ENCODE data around the gene NUPR1. TPM values are rescaled to one million over a fixed set of nuclear protein-coding genes. Genes with fewer than 3 reads are reported as not detected.

The NUPR1 gene
- total and polyA plus RNA-seq, 2 experiments from 2014 or later: 22.3 to 321 TPM

DNA sequence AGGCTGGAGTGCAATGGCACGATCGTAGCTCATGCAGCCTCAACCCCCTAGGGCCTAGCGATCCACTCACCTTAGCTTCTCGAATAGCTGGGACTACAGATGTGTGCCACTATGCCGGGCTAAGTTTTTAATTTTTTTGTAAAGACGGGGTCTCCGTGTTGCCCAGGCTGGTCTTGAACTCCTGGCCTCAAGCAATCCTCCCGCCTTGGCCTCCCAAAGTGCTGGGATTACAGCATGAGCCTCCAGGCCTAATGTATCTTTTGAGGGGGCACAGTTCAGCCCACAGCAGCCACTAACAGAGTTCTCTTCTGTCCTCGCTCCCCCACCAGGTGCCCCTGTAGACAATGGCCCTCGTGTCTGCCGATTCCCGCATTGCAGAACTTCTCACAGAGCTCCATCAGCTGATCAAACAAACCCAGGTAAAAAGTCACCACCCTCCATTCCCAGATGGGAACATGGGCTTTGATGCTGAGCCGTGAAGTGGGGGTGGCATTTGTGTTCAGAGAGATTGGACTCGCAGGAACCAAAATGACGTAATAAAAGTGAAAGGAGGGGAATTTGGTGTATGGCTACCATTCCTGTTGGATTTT lies 42.0 kb upstream of the NUPR1 start:
- no peak for DNase-seq
- no peaks in the 10 kb centered on the region for H3K27me3 ChIP-seq (replicated peaks; ENCODE audit: insufficient read depth)
- H3F3A ChIP-seq (ENCODE audit: insufficient read depth): no peaks in the 10 kb centered on the region
- no peaks in the 10 kb centered on the region for H3K9me2 ChIP-seq (ENCODE audit: insufficient read depth)
- no peaks in the 10 kb centered on the region for H3K36me3 ChIP-seq (ENCODE audit: low read depth)
- no peaks in the 10 kb centered on the region for H3K9me3 ChIP-seq (ENCODE audit: low read depth)
- H4K20me1 ChIP-seq (ENCODE audit: insufficient read depth): no peaks in the 10 kb centered on the region
- H3K9ac ChIP-seq: no peak overlapping the region
- no peak overlapping the region for H3K27ac ChIP-seq
- in situ Hi-C loops (cut with MboI): no loop called here
- TF ChIP-seq EZH2 (IDR thresholded peaks at IDR 0.05; ENCODE audit: insufficient read depth, poor library complexity, severe bottlenecking): no peak
- TF ChIP-seq EZH2phosphoT487 (IDR thresholded peaks at IDR 0.05; ENCODE audit: insufficient read depth, low read depth): no peak
- H3K4me1 ChIP-seq (ENCODE audit: insufficient read depth): no peaks in the 10 kb centered on the region
- H3K79me2 ChIP-seq (ENCODE audit: insufficient read depth): no peaks in the 10 kb centered on the region
- no peak overlapping the region for H2AFZ ChIP-seq
- no peak overlapping the region for H3K4me2 ChIP-seq (ENCODE audit: unreplicated experiment)
- whole genome bisulfite sequencing, 2 experiments (ENCODE audit: low coverage in 1 of 2, low lambda C conversion rate in 2 of 2, missing lambda C conversion rate in 2 of 2): 98% methylated on average over 14 to 15 of the region's 15 CpGs
- no peak overlapping the region for H3K4me3 ChIP-seq

DNA sequence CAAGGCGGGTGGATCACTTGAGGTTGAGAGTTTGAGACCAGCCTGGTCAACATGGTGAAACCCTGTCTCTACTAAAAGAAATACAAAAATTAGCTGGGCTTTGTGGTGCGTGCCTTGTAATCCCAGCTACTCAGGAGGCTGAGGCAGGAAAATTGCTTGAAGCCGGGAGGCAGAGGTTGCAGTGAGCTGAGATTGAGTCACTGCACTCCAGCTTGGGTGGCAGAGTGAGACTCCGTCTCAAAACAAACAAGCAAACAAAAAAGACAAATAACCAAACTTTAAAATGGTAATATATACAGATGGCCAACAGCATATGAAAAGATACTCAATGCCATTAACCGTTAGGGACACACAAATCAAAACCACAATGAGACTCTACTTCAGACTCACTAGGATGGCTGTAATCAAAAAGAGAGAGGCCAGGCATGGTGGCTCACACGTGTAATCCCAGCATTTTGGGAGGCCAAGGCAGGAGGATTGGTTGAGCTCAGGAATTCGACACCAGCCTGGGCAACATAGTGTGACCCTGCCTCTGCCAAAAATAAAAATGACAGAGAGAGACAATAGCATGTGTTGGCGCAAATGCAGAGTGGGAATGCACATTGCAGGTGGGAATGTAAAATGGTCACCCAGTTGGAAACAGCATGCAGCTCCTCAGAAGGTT lies 36.8 kb upstream of the NUPR1 start:
- H3K27me3 ChIP-seq (replicated peaks; ENCODE audit: insufficient read depth): no peaks in the 10 kb centered on the region
- no peak overlapping the region for H3K4me2 ChIP-seq (ENCODE audit: unreplicated experiment)
- WGBS, 2 experiments (ENCODE audit: low coverage in 1 of 2, low lambda C conversion rate in 2 of 2, missing lambda C conversion rate in 2 of 2): 80 to 83% methylated on average over 8 of the region's 8 CpGs
- no peak for DNase-seq
- no peaks in the 10 kb centered on the region for H3F3A ChIP-seq (ENCODE audit: insufficient read depth)
- no peaks in the 10 kb centered on the region for H3K9me2 ChIP-seq (ENCODE audit: insufficient read depth)
- H3K79me2 ChIP-seq (ENCODE audit: insufficient read depth): no peaks in the 10 kb centered on the region
- no peak overlapping the region for H2AFZ ChIP-seq
- H3K36me3 ChIP-seq (ENCODE audit: low read depth): no peaks in the 10 kb centered on the region
- H3K27ac ChIP-seq: no peak overlapping the region
- no peaks in the 10 kb centered on the region for H3K9me3 ChIP-seq (ENCODE audit: low read depth)
- H3K4me1 ChIP-seq (ENCODE audit: insufficient read depth): no peaks in the 10 kb centered on the region
- no peak for TF ChIP-seq EZH2 (IDR thresholded peaks at IDR 0.05; ENCODE audit: insufficient read depth, poor library complexity, severe bottlenecking)
- TF ChIP-seq EZH2phosphoT487 (IDR thresholded peaks at IDR 0.05; ENCODE audit: insufficient read depth, low read depth): no peak
- no peak overlapping the region for H3K9ac ChIP-seq
- H3K4me3 ChIP-seq: no peak overlapping the region
- in situ Hi-C loops (cut with MboI): loop anchor here (10.0 kb wide), 1 partner anchor 49 kb away; no protein-coding TSS in a partner anchor
- no peaks in the 10 kb centered on the region for H4K20me1 ChIP-seq (ENCODE audit: insufficient read depth)

DNA sequence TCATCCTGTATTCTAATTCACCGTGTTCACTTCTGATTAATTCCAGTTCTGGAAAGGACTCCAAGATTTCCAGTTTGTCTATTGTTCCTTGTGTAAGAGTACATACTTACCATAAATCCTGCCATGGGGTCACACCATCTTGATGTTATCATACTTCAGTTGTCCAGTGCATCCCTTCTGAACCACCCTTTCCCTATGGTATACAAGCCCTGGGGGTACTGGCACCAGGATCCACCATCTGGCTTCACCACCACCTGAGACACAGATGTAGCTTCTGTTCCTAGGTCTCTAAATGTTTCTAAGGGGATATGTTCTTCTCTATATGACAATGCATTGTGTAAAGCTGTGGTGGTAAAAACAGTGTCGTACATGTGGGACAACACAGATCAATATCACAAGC lies 36.2 kb upstream of the NUPR1 start:
- no peaks in the 10 kb centered on the region for H3K27me3 ChIP-seq (replicated peaks; ENCODE audit: insufficient read depth)
- WGBS, 2 experiments (ENCODE audit: low coverage in 1 of 2, low lambda C conversion rate in 2 of 2, missing lambda C conversion rate in 2 of 2): 95% methylated on average over 2 of the region's 2 CpGs
- H3K79me2 ChIP-seq (ENCODE audit: insufficient read depth): no peaks in the 10 kb centered on the region
- H3K4me2 ChIP-seq (ENCODE audit: unreplicated experiment): no peak overlapping the region
- in situ Hi-C loops (cut with MboI): loop anchor here (10.0 kb wide), 1 partner anchor 50 kb away; no protein-coding TSS in a partner anchor
- no peak overlapping the region for H2AFZ ChIP-seq
- no peaks in the 10 kb centered on the region for H3K4me1 ChIP-seq (ENCODE audit: insufficient read depth)
- no peaks in the 10 kb centered on the region for H3K9me3 ChIP-seq (ENCODE audit: low read depth)
- H3K4me3 ChIP-seq: no peak overlapping the region
- no peaks in the 10 kb centered on the region for H3F3A ChIP-seq (ENCODE audit: insufficient read depth)
- DNase-seq: no peak
- no peaks in the 10 kb centered on the region for H3K36me3 ChIP-seq (ENCODE audit: low read depth)
- no peak for TF ChIP-seq EZH2phosphoT487 (IDR thresholded peaks at IDR 0.05; ENCODE audit: insufficient read depth, low read depth)
- TF ChIP-seq EZH2 (IDR thresholded peaks at IDR 0.05; ENCODE audit: insufficient read depth, poor library complexity, severe bottlenecking): no peak
- no peak overlapping the region for H3K27ac ChIP-seq
- no peaks in the 10 kb centered on the region for H4K20me1 ChIP-seq (ENCODE audit: insufficient read depth)
- H3K9me2 ChIP-seq (ENCODE audit: insufficient read depth): no peaks in the 10 kb centered on the region
- H3K9ac ChIP-seq: no peak overlapping the region

DNA sequence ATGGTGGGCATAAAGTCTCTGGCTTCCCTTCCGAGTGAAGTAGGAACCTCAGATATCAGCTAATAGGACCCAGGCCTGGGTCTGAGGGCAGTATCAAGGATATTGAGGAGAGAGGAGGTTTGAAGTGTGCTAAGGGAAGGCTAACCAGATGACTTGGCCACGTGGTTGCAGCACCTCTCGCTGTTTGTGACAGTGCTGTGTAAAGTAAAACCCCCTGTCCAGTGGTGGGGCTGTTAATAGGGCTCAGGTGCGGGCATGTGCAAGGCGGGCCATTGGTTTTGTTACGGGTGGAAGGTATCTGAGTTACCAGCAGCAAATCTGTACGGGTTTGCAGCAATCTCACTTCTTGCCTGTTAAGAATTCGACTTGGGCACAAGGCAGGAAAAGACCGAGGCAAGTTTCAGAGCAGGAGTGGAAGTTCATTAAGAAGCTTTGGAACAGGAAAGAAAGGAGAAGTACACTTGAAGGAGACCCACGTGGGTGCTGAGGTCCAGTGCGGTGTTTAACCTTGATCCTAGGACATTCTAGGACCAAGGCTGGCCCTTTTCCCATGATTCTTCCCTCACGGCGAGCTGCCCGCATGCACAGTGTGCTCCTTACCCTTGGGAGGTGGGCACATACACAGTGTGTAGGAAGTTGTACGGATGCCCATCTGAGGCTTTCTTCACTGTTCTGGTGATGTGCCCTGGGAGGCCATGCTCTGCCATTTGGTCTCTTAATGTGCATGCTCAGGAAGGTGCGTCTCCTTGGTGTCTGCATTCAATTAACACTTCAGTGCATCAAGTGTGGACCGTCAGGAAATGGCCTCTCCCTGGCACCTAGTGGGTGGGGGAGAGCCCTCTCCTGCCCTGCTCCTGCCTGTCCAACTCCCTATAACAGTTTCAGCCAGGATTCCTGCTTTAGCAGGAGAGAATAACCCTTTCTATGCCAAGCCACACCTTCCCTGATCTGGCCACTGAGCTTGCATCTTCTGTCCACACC lies 35.3 kb upstream of the NUPR1 start:
- H3K9me2 ChIP-seq (ENCODE audit: insufficient read depth): no peaks in the 10 kb centered on the region
- H2AFZ ChIP-seq: no peak overlapping the region
- TF ChIP-seq EZH2phosphoT487 (IDR thresholded peaks at IDR 0.05; ENCODE audit: insufficient read depth, low read depth): no peak
- no peak for TF ChIP-seq EZH2 (IDR thresholded peaks at IDR 0.05; ENCODE audit: insufficient read depth, poor library complexity, severe bottlenecking)

More for the DNA sequence above, 35.3 kb upstream of the NUPR1 start:
- no peaks in the 10 kb centered on the region for H3F3A ChIP-seq (ENCODE audit: insufficient read depth)
- no peak overlapping the region for H3K4me2 ChIP-seq (ENCODE audit: unreplicated experiment)
- no peaks in the 10 kb centered on the region for H3K79me2 ChIP-seq (ENCODE audit: insufficient read depth)
- no peak overlapping the region for H3K27ac ChIP-seq
- H3K9ac ChIP-seq: no peak overlapping the region
- H4K20me1 ChIP-seq (ENCODE audit: insufficient read depth): no peaks in the 10 kb centered on the region
- no peak overlapping the region for H3K4me3 ChIP-seq
- in situ Hi-C loops (cut with MboI): loop anchor here (10.0 kb wide), 1 partner anchor 51 kb away; no protein-coding TSS in a partner anchor
- H3K27me3 ChIP-seq (replicated peaks; ENCODE audit: insufficient read depth): no peaks in the 10 kb centered on the region
- H3K36me3 ChIP-seq (ENCODE audit: low read depth): no peaks in the 10 kb centered on the region
- no peaks in the 10 kb centered on the region for H3K4me1 ChIP-seq (ENCODE audit: insufficient read depth)
- DNase-seq: no peak
- WGBS, 2 experiments (ENCODE audit: low coverage in 1 of 2, low lambda C conversion rate in 2 of 2, missing lambda C conversion rate in 2 of 2): 84 to 85% methylated on average over 17 of the region's 17 CpGs
- no peaks in the 10 kb centered on the region for H3K9me3 ChIP-seq (ENCODE audit: low read depth)
